Endothelial cell (in vitro differentiated cells): ENCODE measurements around the gene TMEM221. TPM values are rescaled to one million over a fixed set of nuclear protein-coding genes. Genes with fewer than 3 reads are reported as not detected.

Experiments used
- DNase-seq: peaks from one replicate; pipeline ENCODE4 v3.0.0; 2021; ENCODE audit warnings: low spot score
- H3K27ac Mint-ChIP-seq: one replicate; pipeline ENCODE4 v1.8.0; 2021; ENCODE audit warnings: mixed read lengths, inconsistent platforms; ENCODE audit not compliant: unreplicated experiment
- H3K27me3 Mint-ChIP-seq: one replicate; pipeline ENCODE4 v1.8.0; 2021; ENCODE audit warnings: mild to moderate bottlenecking, moderate library complexity, mixed read lengths, inconsistent platforms; ENCODE audit not compliant: unreplicated experiment
- H3K36me3 Mint-ChIP-seq: one replicate; pipeline ENCODE4 v1.8.0; 2021; ENCODE audit warnings: mild to moderate bottlenecking, low read depth, mixed read lengths, inconsistent platforms; ENCODE audit not compliant: unreplicated experiment
- H3K4me1 Mint-ChIP-seq: one replicate; pipeline ENCODE4 v1.8.0; 2021; ENCODE audit warnings: mild to moderate bottlenecking, mixed read lengths, inconsistent platforms; ENCODE audit not compliant: unreplicated experiment
- H3K4me3 Mint-ChIP-seq: one replicate; pipeline ENCODE4 v1.8.0; 2021; ENCODE audit warnings: mild to moderate bottlenecking, mixed read lengths, inconsistent platforms; ENCODE audit not compliant: unreplicated experiment
- H3K9me3 Mint-ChIP-seq: one replicate; pipeline ENCODE4 v1.8.0; 2021; ENCODE audit warnings: mixed read lengths, inconsistent platforms; ENCODE audit not compliant: unreplicated experiment
- CTCF ChIP-seq: fragments of 200-600 bp; sonication (generic); IDR thresholded peaks from one replicate; pipeline ENCODE4 v1.5.0; 2021; ENCODE audit warnings: antibody characterized with exemption; ENCODE audit not compliant: unreplicated experiment
- total RNA-seq: library from RNA; stranded (reverse); fragmentation: NEBNext Ultra II Directional; extraction: Animal tissue kit (Norgen Biotek cat#: 25700); gene quantifications from one replicate; pipeline ENCODE4 v1.2.1, GENCODE V29; 2021; ENCODE audit not compliant: unreplicated experiment

TMEM221 gene
- total RNA-seq, 1 donor from 2014 or later = 1.4 TPM

GRCh38 chr19:17391371-17392151 is 56.9 kb downstream of the TMEM221 start:
- peaks cover 8% of the 10 kb centered on the region for H3K27me3 Mint-ChIP-seq
- TF ChIP-seq CTCF = peak; percentile 9
- no peak overlapping the region for H3K27ac Mint-ChIP-seq
- no peak overlapping the region for H3K4me3 Mint-ChIP-seq
- H3K4me1 Mint-ChIP-seq = peaks cover 11% of the 10 kb centered on the region
- no peak for DNase-seq
- no peaks in the 10 kb centered on the region for H3K9me3 Mint-ChIP-seq
- peaks cover 4% of the 10 kb centered on the region for H3K36me3 Mint-ChIP-seq

GRCh38 chr19:17390665-17391370 is 57.6 kb downstream of the TMEM221 start:
- no peaks in the 10 kb centered on the region for H3K9me3 Mint-ChIP-seq
- TF ChIP-seq CTCF = peak; percentile 54
- peaks cover 8% of the 10 kb centered on the region for H3K27me3 Mint-ChIP-seq
- peak; percentile 95 for DNase-seq
- H3K36me3 Mint-ChIP-seq = peaks cover 4% of the 10 kb centered on the region
- no peak overlapping the region for H3K27ac Mint-ChIP-seq
- H3K4me3 Mint-ChIP-seq = peak overlapping the region; percentile 93
- peaks cover 12% of the 10 kb centered on the region for H3K4me1 Mint-ChIP-seq

GRCh38 chr19:17389957-17390664 is 58.4 kb downstream of the TMEM221 start:
- peak overlapping the region; percentile 93 for H3K4me3 Mint-ChIP-seq

GRCh38 chr19:17389288-17389687 is 59.2 kb downstream of the TMEM221 start:
- H3K9me3 Mint-ChIP-seq = no peaks in the 10 kb centered on the region
- no peak for DNase-seq

More at GRCh38 chr19:17389957-17390664, 58.4 kb downstream of the TMEM221 start:
- H3K4me1 Mint-ChIP-seq = peaks cover 13% of the 10 kb centered on the region
- peaks cover 5% of the 10 kb centered on the region for H3K27me3 Mint-ChIP-seq
- H3K36me3 Mint-ChIP-seq = peaks cover 4% of the 10 kb centered on the region
- peak; percentile 47 for TF ChIP-seq CTCF
- no peaks in the 10 kb centered on the region for H3K9me3 Mint-ChIP-seq
- DNase-seq = peak; percentile 51
- H3K27ac Mint-ChIP-seq = no peak overlapping the region

More at GRCh38 chr19:17389288-17389687, 59.2 kb downstream of the TMEM221 start:
- Mint-ChIP-seq H3K4me1 (peaks cover 13% of the 10 kb centered on the region), H3K27me3 (peaks cover 7% of the 10 kb centered on the region), H3K36me3 (peaks cover 4% of the 10 kb centered on the region), H3K27ac (no peak overlapping the region), H3K4me3 (no peak overlapping the region)
- TF ChIP-seq CTCF = no peak
